Activated naive CD4-positive, alpha-beta T cell treated with anti-CD3 and anti-CD28 coated beads for 36 hours (primary cell): ENCODE results near the gene ADAM8. TPM values are rescaled to one million over a fixed set of nuclear protein-coding genes. Genes with fewer than 3 reads are reported as not detected.

ENCODE experiments used
- CTCF ChIA-PET: fragments of 350-600 bp; sonication (Branson Sonifier 250); formaldehyde crosslinking; loops from one replicate; lab custom pipeline; 2021; ENCODE audit warnings: antibody characterized with exemption; lab: Charles Lee
- DNase-seq: peaks from one replicate; pipeline ENCODE4 v3.0.0-alpha.2; 2020
- H3K27ac Mint-ChIP-seq: one replicate; pipeline ENCODE4 v1.8.0; 2021; ENCODE audit warnings: mild to moderate bottlenecking, mixed read lengths
- H3K27me3 Mint-ChIP-seq: one replicate; pipeline ENCODE4 v1.8.0; 2021; ENCODE audit warnings: low read depth, mixed read lengths
- H3K36me3 Mint-ChIP-seq: one replicate; pipeline ENCODE4 v1.8.0; 2021; ENCODE audit warnings: low read depth, mixed read lengths
- H3K4me1 Mint-ChIP-seq: one replicate; pipeline ENCODE4 v1.8.0; 2021; ENCODE audit warnings: low read depth, mixed read lengths
- H3K4me3 Mint-ChIP-seq: one replicate; pipeline ENCODE4 v1.8.0; 2021; ENCODE audit warnings: mild to moderate bottlenecking, moderate library complexity, mixed read lengths
- H3K9me3 Mint-ChIP-seq: one replicate; pipeline ENCODE4 v1.8.0; 2021; ENCODE audit warnings: mixed read lengths
- intact Hi-C: fragments of 100-400 bp; cut with micrococcal nuclease; formaldehyde crosslinking; loops from one replicate; pipeline ENCODE4 v1.15.1; 2023
- total RNA-seq, 2 experiments: library from RNA; stranded (reverse); gene quantifications; one replicate each; pipeline ENCODE4 v1.2.3, GENCODE V29; 2021

Gene ADAM8
- total RNA-seq, 2 experiments from 2014 or later, result 112 to 120 TPM

- Mint-ChIP-seq H3K36me3 (peaks cover 6% of the 10 kb centered on the region), H3K27me3 (peaks cover 6% of the 10 kb centered on the region), H3K9me3 (no peaks in the 10 kb centered on the region), H3K4me1 (peaks cover 7% of the 10 kb centered on the region), H3K4me3 (no peak overlapping the region), H3K27ac (no peak overlapping the region)
- intact Hi-C loops, result loop anchor here (5.0 kb wide), 1 partner anchor 292 kb away; no protein-coding TSS in a partner anchor
- CTCF ChIA-PET, result interaction anchor here (1.2 to 2.5 kb wide), 6 partner anchors 12 to 184 kb away, joined by 3 to 10 read pairs (median 6); no protein-coding TSS in a partner anchor
- no peak for DNase-seq
Measured at GRCh38 chr10:133314911-133315310, 38.2 kb upstream of the ADAM8 start.

DNA sequence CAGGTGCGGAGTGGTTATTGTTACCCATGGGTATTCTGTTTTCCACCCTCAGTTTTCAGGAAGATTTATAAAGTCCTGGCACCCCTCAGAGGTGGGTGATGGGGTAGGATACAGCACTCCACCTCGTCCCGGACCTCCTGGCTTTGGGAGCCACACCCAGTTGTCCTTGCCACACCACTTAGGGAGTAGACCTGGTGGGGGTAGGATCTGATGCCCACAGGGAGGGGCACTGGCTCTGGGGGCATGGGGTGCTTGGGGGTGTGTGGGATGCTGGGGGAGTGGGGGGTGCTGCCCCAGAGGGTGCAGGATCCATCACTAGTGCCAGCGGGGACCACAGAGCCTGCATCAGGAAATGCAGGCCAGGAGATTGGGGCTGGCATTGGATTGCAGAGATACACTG, 36.5 kb upstream of the ADAM8 start:
- peaks cover 6% of the 10 kb centered on the region for H3K36me3 Mint-ChIP-seq
- H3K27me3 Mint-ChIP-seq, result no peaks in the 10 kb centered on the region
- no peaks in the 10 kb centered on the region for H3K9me3 Mint-ChIP-seq
- no peaks in the 10 kb centered on the region for H3K4me1 Mint-ChIP-seq
- no peak for DNase-seq
- intact Hi-C loops, result loop anchor here (5.0 kb wide), 1 partner anchor 294 kb away; no protein-coding TSS in a partner anchor
- no peak overlapping the region for H3K27ac Mint-ChIP-seq
- no peak overlapping the region for H3K4me3 Mint-ChIP-seq
- CTCF ChIA-PET, result interaction anchor here (1.7 kb wide), 1 partner anchor 16 kb away, joined by 3 read pairs; no protein-coding TSS in a partner anchor

DNA sequence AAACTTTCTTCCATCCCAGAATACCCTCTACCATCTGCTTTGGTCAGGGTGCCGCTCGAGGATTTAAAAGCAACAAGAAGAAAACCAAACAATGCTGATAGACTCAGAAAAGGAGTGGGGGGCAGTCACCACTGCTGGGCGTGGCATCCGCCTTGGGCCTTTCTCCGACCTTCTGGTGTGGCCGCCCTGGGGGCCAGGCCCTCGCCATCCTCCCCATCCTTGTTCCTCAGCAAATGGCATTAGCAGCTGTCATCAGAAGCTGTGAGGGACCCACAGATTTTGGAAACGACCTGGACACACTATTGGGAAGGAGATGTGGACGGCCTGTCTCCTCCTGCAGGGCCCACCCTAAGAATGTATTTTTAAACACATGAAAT, 36.1 kb upstream of the ADAM8 start:
- CTCF ChIA-PET, result interaction anchor here (1.7 kb wide), 1 partner anchor 17 kb away, joined by 3 read pairs; no protein-coding TSS in a partner anchor
- H3K4me1 Mint-ChIP-seq, result peaks cover 2% of the 10 kb centered on the region
- H3K9me3 Mint-ChIP-seq, result no peaks in the 10 kb centered on the region
- no peaks in the 10 kb centered on the region for H3K27me3 Mint-ChIP-seq
- peaks cover 10% of the 10 kb centered on the region for H3K36me3 Mint-ChIP-seq
- intact Hi-C loops, result loop anchor here (5.0 kb wide), 1 partner anchor 295 kb away; no protein-coding TSS in a partner anchor
- H3K27ac Mint-ChIP-seq, result no peak overlapping the region
- no peak for DNase-seq
- H3K4me3 Mint-ChIP-seq, result no peak overlapping the region

DNA sequence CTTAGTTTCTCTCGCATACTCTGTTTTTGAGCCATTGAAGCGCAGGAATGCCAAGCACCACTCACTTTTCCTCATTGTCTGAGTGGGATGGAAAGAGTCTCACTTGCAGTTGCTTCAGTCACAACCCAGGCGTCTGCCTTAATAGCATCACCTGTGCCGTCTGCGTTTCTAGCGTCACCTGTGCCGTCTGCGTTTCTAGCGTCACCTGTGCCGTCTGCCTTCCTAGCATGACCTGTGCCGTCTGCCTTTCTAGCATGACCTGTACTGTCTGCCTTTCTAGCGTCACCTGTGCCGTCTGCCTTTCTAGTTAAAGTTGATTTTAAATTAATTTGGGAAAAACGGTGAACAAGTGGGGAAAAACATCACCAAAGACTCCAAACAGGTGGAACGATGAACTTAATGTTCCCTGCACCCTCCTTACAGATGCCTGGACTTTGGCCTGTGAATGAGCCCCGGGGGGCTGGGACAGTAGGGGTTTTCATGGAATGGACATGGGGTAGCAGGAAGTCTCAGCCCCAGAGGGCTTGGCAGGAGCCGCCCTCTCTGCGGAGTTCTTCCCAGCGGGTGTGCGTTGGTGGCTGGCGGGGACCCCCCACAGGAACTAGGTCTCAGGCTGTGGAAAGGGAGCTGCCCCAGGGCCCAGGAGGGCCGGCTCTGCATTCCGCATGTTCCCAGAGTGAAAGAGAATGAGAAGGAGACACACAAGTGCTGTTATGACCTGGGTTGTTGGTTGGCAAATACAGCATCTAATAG, 35.5 kb upstream of the ADAM8 start:
- Mint-ChIP-seq H3K27ac (no peak overlapping the region), H3K4me3 (no peak overlapping the region)
- intact Hi-C loops, result loop anchor here (5.0 kb wide), 1 partner anchor 295 kb away; no protein-coding TSS in a partner anchor

DNA sequence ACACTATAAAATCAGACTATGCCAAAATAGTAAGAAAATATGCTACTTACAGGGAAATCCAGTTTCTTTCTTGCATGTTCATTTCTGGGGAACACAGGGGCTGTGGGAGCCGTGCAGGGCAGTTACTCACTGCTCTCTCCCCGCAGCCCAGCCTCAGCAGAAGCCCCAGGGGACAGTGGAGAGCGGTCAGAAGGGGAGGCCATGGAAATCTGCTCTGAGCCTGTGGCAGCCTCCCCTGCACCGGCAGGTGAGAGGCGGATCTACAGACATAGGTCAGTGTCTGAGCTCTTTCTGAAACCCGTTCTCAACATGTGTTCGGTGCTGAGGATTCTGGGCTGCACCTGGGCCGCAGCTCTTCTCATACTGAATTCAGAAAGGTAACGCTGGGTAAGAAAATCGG, 34.9 kb upstream of the ADAM8 start:
- Mint-ChIP-seq H3K27me3 (no peaks in the 10 kb centered on the region), H3K9me3 (no peaks in the 10 kb centered on the region), H3K4me1 (peaks cover 13% of the 10 kb centered on the region), H3K4me3 (no peak overlapping the region), H3K36me3 (peaks cover 10% of the 10 kb centered on the region), H3K27ac (no peak overlapping the region)
- CTCF ChIA-PET, result interaction anchor here (0.7 kb wide), 1 partner anchor 108 kb away, joined by 4 read pairs; no protein-coding TSS in a partner anchor
- DNase-seq, result no peak
- intact Hi-C loops, result loop anchor here (5.0 kb wide), 1 partner anchor 296 kb away; no protein-coding TSS in a partner anchor

More for the DNA sequence above, 35.5 kb upstream of the ADAM8 start:
- CTCF ChIA-PET, result interaction anchor here (0.7 to 1.7 kb wide), 2 partner anchors 17 to 108 kb away, joined by 3 to 4 read pairs; no protein-coding TSS in a partner anchor
- Mint-ChIP-seq H3K36me3 (peaks cover 10% of the 10 kb centered on the region), H3K9me3 (no peaks in the 10 kb centered on the region), H3K4me1 (peaks cover 8% of the 10 kb centered on the region), H3K27me3 (no peaks in the 10 kb centered on the region)
- no peak for DNase-seq

- Mint-ChIP-seq H3K4me3 (no peak overlapping the region), H3K4me1 (peaks cover 15% of the 10 kb centered on the region), H3K27me3 (no peaks in the 10 kb centered on the region), H3K27ac (no peak overlapping the region), H3K36me3 (peaks cover 10% of the 10 kb centered on the region), H3K9me3 (no peaks in the 10 kb centered on the region)
- DNase-seq, result no peak
- CTCF ChIA-PET, result interaction anchor here (0.9 kb wide), 1 partner anchor 18 kb away, joined by 4 read pairs; no protein-coding TSS in a partner anchor
- intact Hi-C loops, result loop anchor here (5.0 kb wide), 1 partner anchor 297 kb away; no protein-coding TSS in a partner anchor
Measured at GRCh38 chr10:133310789-133311188, 34.1 kb upstream of the ADAM8 start.

- CTCF ChIA-PET, result interaction anchor here (0.9 kb wide), 1 partner anchor 19 kb away, joined by 4 read pairs; no protein-coding TSS in a partner anchor
- H3K4me3 Mint-ChIP-seq, result no peak overlapping the region
- H3K4me1 Mint-ChIP-seq, result peaks cover 16% of the 10 kb centered on the region
- peaks cover 12% of the 10 kb centered on the region for H3K36me3 Mint-ChIP-seq
- no peak for DNase-seq
- H3K27ac Mint-ChIP-seq, result no peak overlapping the region
- no peaks in the 10 kb centered on the region for H3K9me3 Mint-ChIP-seq
- H3K27me3 Mint-ChIP-seq, result no peaks in the 10 kb centered on the region
- intact Hi-C loops, result loop anchor here (5.0 kb wide), 1 partner anchor 297 kb away; no protein-coding TSS in a partner anchor
Measured at GRCh38 chr10:133310399-133310755, 33.7 kb upstream of the ADAM8 start.

GRCh38 chr10:133309720-133310398, 33.2 kb upstream of the ADAM8 start:
- Mint-ChIP-seq H3K27me3 (no peaks in the 10 kb centered on the region), H3K36me3 (peaks cover 16% of the 10 kb centered on the region), H3K4me1 (peaks cover 21% of the 10 kb centered on the region), H3K9me3 (no peaks in the 10 kb centered on the region), H3K4me3 (peak overlapping the region; percentile 65), H3K27ac (peak overlapping the region; percentile 46)
- CTCF ChIA-PET, result interaction anchor here (0.9 kb wide), 1 partner anchor 19 kb away, joined by 4 read pairs; no protein-coding TSS in a partner anchor
- intact Hi-C loops, result loop anchor here (1.0 to 10.0 kb wide), 5 partner anchors 35 to 405 kb away; partner anchors contain the start of gene PAOX
- no peak for DNase-seq

DNA sequence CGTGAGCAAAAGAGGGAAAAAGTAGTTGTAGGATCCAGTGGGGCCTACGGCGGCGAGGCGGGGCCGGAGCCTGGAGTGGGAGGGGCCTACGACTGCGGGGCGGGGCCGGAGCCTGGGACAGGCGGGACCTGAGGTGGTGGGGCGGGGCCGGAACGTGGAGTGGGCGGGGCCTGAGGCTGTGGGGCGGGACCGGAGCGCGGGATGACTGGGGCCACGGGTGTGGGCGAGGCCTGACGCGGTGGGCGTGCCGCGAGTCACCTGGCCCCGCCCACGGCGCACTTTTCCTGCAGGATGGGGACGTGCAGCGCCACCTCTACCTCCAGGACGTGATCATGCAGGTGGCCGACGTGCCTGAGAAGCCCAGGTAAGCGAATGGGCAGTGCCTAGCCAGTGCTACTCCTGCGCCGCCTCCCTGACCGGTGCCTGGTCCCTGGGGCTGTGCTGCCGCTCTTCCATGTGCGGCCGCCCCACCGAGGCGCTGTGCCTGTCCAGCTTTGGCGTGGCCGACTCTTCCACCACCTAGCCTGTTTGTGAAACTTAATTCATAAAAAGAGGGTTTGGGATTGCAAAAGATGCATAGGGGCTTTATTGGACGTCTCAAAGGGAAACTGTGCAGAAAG, 32.5 kb upstream of the ADAM8 start:
- Mint-ChIP-seq H3K4me3 (peak overlapping the region; percentile 65), H3K27ac (peak overlapping the region; percentile 71), H3K27me3 (no peaks in the 10 kb centered on the region), H3K36me3 (peaks cover 16% of the 10 kb centered on the region), H3K9me3 (no peaks in the 10 kb centered on the region), H3K4me1 (peaks cover 24% of the 10 kb centered on the region)
- peak; percentile 95 for DNase-seq
- intact Hi-C loops, result loop anchor here (1.0 to 10.0 kb wide), 4 partner anchors 34 to 404 kb away; partner anchors contain the start of gene PAOX
- CTCF ChIA-PET, result no interaction called here

- Mint-ChIP-seq H3K27me3 (no peaks in the 10 kb centered on the region), H3K27ac (peak within 1 kb of the TSS; percentile 98), H3K4me1 (peaks cover 26% of the 10 kb centered on the region), H3K9me3 (no peaks in the 10 kb centered on the region), H3K4me3 (peak within 1 kb of the TSS; percentile 98), H3K36me3 (peaks cover 16% of the 10 kb centered on the region)
- intact Hi-C loops, result loop anchor here (1.0 to 10.0 kb wide), 6 partner anchors 33 to 404 kb away; partner anchors contain the start of gene PAOX
- CTCF ChIA-PET, result interaction anchor here (0.6 to 2.1 kb wide), 16 partner anchors 10 to 210 kb away, joined by 3 to 12 read pairs (median 4); no protein-coding TSS in a partner anchor
- peak; percentile 83 for DNase-seq
Measured at GRCh38 chr10:133308421-133309099, 31.9 kb upstream of the ADAM8 start, which contains the start of the genes TUBGCP2 and ZNF511. Gene TUBGCP2 (minus strand): TSS chr10:133308872. CDS start chr10:133302941, 5,931 bp downstream. Gene ZNF511 (plus strand): TSS chr10:133308914. CDS start chr10:133308944, 30 bp downstream.
